Tibial nerve (tissue), 4 donors: Measurements from ENCODE around the gene OXCT1.

Source experiments
- CTCF ChIP-seq, 5 experiments: fragments of 200-600 bp in 3 of 5; fragments of 450-650 bp in 2 of 5; sonication (generic) in 3 of 5; IDR thresholded peaks; one replicate each; pipeline ENCODE4 v1.5.1; 2016 to 2019; ENCODE audit warnings: antibody characterized with exemption in 5 of 5, mild to moderate bottlenecking in 3 of 5, moderate library complexity in 2 of 5
- EP300 ChIP-seq, 2 donors: sonication (generic); formaldehyde crosslinking; IDR thresholded peaks; one replicate each; pipeline ENCODE4 v1.6.1; 2017; ENCODE audit warnings: antibody characterized with exemption in 2 of 2, mild to moderate bottlenecking in 1 of 2
- POLR2A ChIP-seq, 2 donors: fragments of 450-650 bp; IDR thresholded peaks; one replicate each; pipeline ENCODE4 v1.6.1; 2017; ENCODE audit warnings: antibody characterized with exemption in 2 of 2, mild to moderate bottlenecking in 2 of 2, moderate library complexity in 2 of 2

GRCh38 chr5:41790038-41790776 is 80.0 kb downstream of the OXCT1 start:
- TF ChIP-seq CTCF (IDR thresholded peaks at IDR 0.05) = no peak
- TF ChIP-seq POLR2A (IDR thresholded peaks at IDR 0.05) = no peak
- no peak for TF ChIP-seq EP300 (IDR thresholded peaks at IDR 0.05)
